Measurements from ENCODE around the gene MICU1.

Gene MICU1

DNA sequence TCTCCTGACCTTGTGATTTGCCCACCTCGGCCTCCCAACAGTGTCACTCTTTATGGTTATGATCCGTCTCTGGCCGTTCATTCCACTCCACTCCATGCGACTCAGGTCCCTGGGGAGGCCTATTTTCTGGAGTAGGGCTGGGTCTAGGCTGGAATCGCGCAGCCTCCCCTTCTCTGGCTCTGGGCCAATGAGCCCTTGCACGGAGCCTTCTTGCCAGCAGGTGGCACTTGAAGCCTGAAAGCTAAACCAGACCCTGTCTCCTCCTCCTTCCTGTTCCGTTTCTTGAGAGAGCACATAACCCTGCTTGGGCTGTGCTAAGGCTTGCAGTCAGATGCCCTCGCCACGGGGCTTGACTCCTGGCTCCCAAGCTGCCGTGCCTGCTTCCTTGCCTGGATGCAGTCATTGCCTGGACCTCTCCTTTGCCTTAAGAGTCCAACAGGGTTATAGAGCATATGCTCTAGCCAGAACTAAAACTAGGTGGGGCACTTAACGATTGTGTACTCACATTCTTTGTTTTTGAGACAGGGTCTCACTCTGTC lies 261.6 kb downstream of the MICU1 start:
- Histone ChIP-seq H3K27me3 (ENCODE audit: insufficient read depth, insufficient read length) (no peaks in the 10 kb centered on the region), H3K9me3 (ENCODE audit: insufficient read depth, low read length) (no peaks in the 10 kb centered on the region), H3K4me3 (ENCODE audit: insufficient read length, low read depth) (no peak overlapping the region), H3K4me1 (ENCODE audit: insufficient read depth, insufficient read length) (peaks cover 3% of the 10 kb centered on the region), H3K36me3 (ENCODE audit: insufficient read depth, insufficient read length, low read length) (peaks cover 18% of the 10 kb centered on the region), H3K9ac (ENCODE audit: insufficient read length, low read depth) (no peak overlapping the region)
- peak; percentile 77 for DNase-seq (ENCODE audit: low read depth, low spot score)
- TF ChIP-seq SUZ12 (IDR thresholded peaks at IDR 0.05; ENCODE audit: extremely low read depth, insufficient read depth, insufficient read length) (no peak), ZNF274 (IDR thresholded peaks at IDR 0.05; ENCODE audit: low read depth, low read length) (no peak), YY1 (IDR thresholded peaks at IDR 0.05; ENCODE audit: insufficient read depth, insufficient read length) (no peak)

DNA sequence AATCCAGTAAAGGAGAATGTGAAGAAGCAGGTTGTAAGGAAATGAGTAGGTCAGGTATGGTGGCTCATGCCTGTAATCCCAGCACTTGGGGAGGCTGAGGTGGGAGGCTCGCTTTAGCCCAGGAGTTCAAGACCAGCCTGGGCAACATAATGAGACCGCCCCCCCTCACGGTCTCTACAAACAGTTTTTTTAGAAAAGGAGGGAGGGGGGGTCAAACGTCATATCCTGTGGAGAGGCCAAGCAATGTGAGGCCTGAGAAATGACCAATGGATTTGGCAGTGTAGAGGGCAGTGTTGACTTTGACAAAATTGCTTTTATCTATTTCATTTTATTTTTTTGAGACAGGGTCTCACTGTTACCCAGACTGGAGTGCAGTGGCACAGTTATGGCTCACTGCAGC lies 268.9 kb downstream of the MICU1 start:
- Histone ChIP-seq H3K9ac (ENCODE audit: insufficient read length, low read depth) (no peak overlapping the region), H3K4me3 (ENCODE audit: insufficient read length, low read depth) (no peak overlapping the region), H3K27me3 (ENCODE audit: insufficient read depth, insufficient read length) (no peaks in the 10 kb centered on the region), H3K4me1 (ENCODE audit: insufficient read depth, insufficient read length) (peaks cover 3% of the 10 kb centered on the region), H3K36me3 (ENCODE audit: insufficient read depth, insufficient read length, low read length) (peaks cover 15% of the 10 kb centered on the region), H3K9me3 (ENCODE audit: insufficient read depth, low read length) (no peaks in the 10 kb centered on the region)
- TF ChIP-seq ZNF274 (IDR thresholded peaks at IDR 0.05; ENCODE audit: low read depth, low read length) = no peak
- TF ChIP-seq YY1 (IDR thresholded peaks at IDR 0.05; ENCODE audit: insufficient read depth, insufficient read length) = no peak
- TF ChIP-seq SUZ12 (IDR thresholded peaks at IDR 0.05; ENCODE audit: extremely low read depth, insufficient read depth, insufficient read length) = no peak
- no peak for DNase-seq (ENCODE audit: low read depth, low spot score)

- H3K4me3 ChIP-seq (ENCODE audit: insufficient read length, low read depth) = no peak overlapping the region
- H3K27me3 ChIP-seq (ENCODE audit: insufficient read depth, insufficient read length) = no peaks in the 10 kb centered on the region
- peaks cover 20% of the 10 kb centered on the region for H3K36me3 ChIP-seq (ENCODE audit: insufficient read depth, insufficient read length, low read length)
- no peak overlapping the region for H3K9ac ChIP-seq (ENCODE audit: insufficient read length, low read depth)
- no peak for DNase-seq (ENCODE audit: low read depth, low spot score)
- H3K4me1 ChIP-seq (ENCODE audit: insufficient read depth, insufficient read length) = peaks cover 7% of the 10 kb centered on the region
- TF ChIP-seq ZNF274 (IDR thresholded peaks at IDR 0.05; ENCODE audit: low read depth, low read length) (no peak), SUZ12 (IDR thresholded peaks at IDR 0.05; ENCODE audit: extremely low read depth, insufficient read depth, insufficient read length) (no peak), YY1 (IDR thresholded peaks at IDR 0.05; ENCODE audit: insufficient read depth, insufficient read length) (no peak)
- no peaks in the 10 kb centered on the region for H3K9me3 ChIP-seq (ENCODE audit: insufficient read depth, low read length)
Measured at GRCh38 chr10:72356115-72356514, 269.8 kb downstream of the MICU1 start.

DNA sequence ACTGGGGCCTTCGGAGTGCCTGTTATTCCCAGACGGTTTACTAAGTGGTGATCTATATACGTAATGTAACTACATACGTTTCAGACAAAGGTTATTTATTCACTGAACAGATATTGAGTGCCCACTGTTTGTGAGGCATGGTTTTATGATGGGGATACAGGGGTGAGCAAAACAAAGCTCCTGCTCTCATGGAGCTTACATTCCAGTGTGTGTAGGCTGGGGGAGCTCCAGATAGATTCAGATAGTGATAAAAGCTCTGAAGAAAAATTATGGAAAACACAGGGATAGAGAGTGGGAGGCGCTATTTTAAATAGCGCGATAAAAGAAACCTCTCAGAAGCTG lies 270.7 kb downstream of the MICU1 start:
- Histone ChIP-seq H3K4me3 (ENCODE audit: insufficient read length, low read depth) (peak overlapping the region; percentile 26), H3K4me1 (ENCODE audit: insufficient read depth, insufficient read length) (peaks cover 7% of the 10 kb centered on the region), H3K9me3 (ENCODE audit: insufficient read depth, low read length) (no peaks in the 10 kb centered on the region), H3K9ac (ENCODE audit: insufficient read length, low read depth) (no peak overlapping the region), H3K36me3 (ENCODE audit: insufficient read depth, insufficient read length, low read length) (peaks cover 29% of the 10 kb centered on the region), H3K27me3 (ENCODE audit: insufficient read depth, insufficient read length) (no peaks in the 10 kb centered on the region)
- TF ChIP-seq YY1 (IDR thresholded peaks at IDR 0.05; ENCODE audit: insufficient read depth, insufficient read length) = no peak
- TF ChIP-seq ZNF274 (IDR thresholded peaks at IDR 0.05; ENCODE audit: low read depth, low read length) = no peak
- TF ChIP-seq SUZ12 (IDR thresholded peaks at IDR 0.05; ENCODE audit: extremely low read depth, insufficient read depth, insufficient read length) = no peak
- DNase-seq (ENCODE audit: low read depth, low spot score) = no peak

- Histone ChIP-seq H3K4me1 (ENCODE audit: insufficient read depth, insufficient read length) (peaks cover 7% of the 10 kb centered on the region), H3K9me3 (ENCODE audit: insufficient read depth, low read length) (no peaks in the 10 kb centered on the region), H3K9ac (ENCODE audit: insufficient read length, low read depth) (peak within 1 kb of the TSS; percentile 99), H3K27me3 (ENCODE audit: insufficient read depth, insufficient read length) (no peaks in the 10 kb centered on the region), H3K4me3 (ENCODE audit: insufficient read length, low read depth) (peak within 1 kb of the TSS; percentile 92), H3K36me3 (ENCODE audit: insufficient read depth, insufficient read length, low read length) (peaks cover 33% of the 10 kb centered on the region)
- TF ChIP-seq YY1 (IDR thresholded peaks at IDR 0.05; ENCODE audit: insufficient read depth, insufficient read length) (peak; percentile 26), SUZ12 (IDR thresholded peaks at IDR 0.05; ENCODE audit: extremely low read depth, insufficient read depth, insufficient read length) (no peak)
- peak; percentile 90 for DNase-seq (ENCODE audit: low read depth, low spot score)
Measured at GRCh38 chr10:72354356-72355213, 271.3 kb downstream of the MICU1 start, which contains the start of gene DNAJB12. DNAJB12 (minus strand) TSS chr10:72354919; CDS start chr10:72354897, 22 bp downstream.

- Histone ChIP-seq H3K36me3 (ENCODE audit: insufficient read depth, insufficient read length, low read length) (peaks cover 34% of the 10 kb centered on the region), H3K4me1 (ENCODE audit: insufficient read depth, insufficient read length) (peaks cover 7% of the 10 kb centered on the region), H3K27me3 (ENCODE audit: insufficient read depth, insufficient read length) (no peaks in the 10 kb centered on the region), H3K9ac (ENCODE audit: insufficient read length, low read depth) (peak overlapping the region; percentile 99), H3K9me3 (ENCODE audit: insufficient read depth, low read length) (no peaks in the 10 kb centered on the region), H3K4me3 (ENCODE audit: insufficient read length, low read depth) (peak overlapping the region; percentile 92)
- TF ChIP-seq SUZ12 (IDR thresholded peaks at IDR 0.05; ENCODE audit: extremely low read depth, insufficient read depth, insufficient read length) (no peak), ZNF274 (IDR thresholded peaks at IDR 0.05; ENCODE audit: low read depth, low read length) (no peak), YY1 (IDR thresholded peaks at IDR 0.05; ENCODE audit: insufficient read depth, insufficient read length) (no peak)
- DNase-seq (ENCODE audit: low read depth, low spot score) = no peak
Measured at GRCh38 chr10:72353965-72354355, 271.9 kb downstream of the MICU1 start.

All from NT2/D1 (cell line).